AG04450 (cell line): ENCODE results near the gene EPB41. TPM values are rescaled to one million over a fixed set of nuclear protein-coding genes. Genes with fewer than 3 reads are reported as not detected.

Experiments
- CTCF ChIA-PET: fragments of 300-600, 350-600 bp; formaldehyde crosslinking; extraction: SDS; loops from one replicate; lab custom pipeline; 2022; ENCODE audit warnings: antibody characterized with exemption, inconsistent platforms; lab: Charles Lee
- POLR2A ChIA-PET: fragments of 350-600 bp; formaldehyde crosslinking; extraction: SDS; loops from one replicate; lab custom pipeline; 2021; ENCODE audit warnings: antibody characterized with exemption, inconsistent platforms; lab: Yijun Ruan, JAX
- DNase-seq: peaks from one replicate; pipeline ENCODE4 v3.0.0-alpha.2; 2011; ENCODE audit warnings: low read depth, low spot score
- H3K27ac ChIP-seq: one replicate; pipeline ENCODE4 v1.5.1; 2012; ENCODE audit warnings: low read depth, low read length, control low read depth
- H3K27me3 ChIP-seq: one replicate; pipeline ENCODE4 v1.6.0; 2012; ENCODE audit warnings: low read length; ENCODE audit not compliant: control insufficient read depth, insufficient read depth
- H3K4me3 ChIP-seq: 2 replicates; pipeline ENCODE4 v1.5.1; 2011; ENCODE audit warnings: mild to moderate bottlenecking, low read depth, low read length, control low read depth
- H3K9me3 ChIP-seq: 2 replicates; pipeline ENCODE4 v1.5.1; 2012; ENCODE audit warnings: low read length; ENCODE audit not compliant: control insufficient read depth, insufficient read depth
- CTCF ChIP-seq: IDR thresholded peaks from 2 replicates; pipeline ENCODE4 v1.5.1; 2011; ENCODE audit warnings: low read depth, low read length, control low read depth, inconsistent platforms
- polyA plus RNA-seq: library from polyadenylated mRNA; depleted of rRNA; stranded (reverse); fragments of >200 nt; gene quantifications from 2 replicates; pipeline ENCODE4 v1.2.3, GENCODE V29; 2011

Gene EPB41
- polyA plus RNA-seq, 1 experiment, result 7.8 TPM

DNA sequence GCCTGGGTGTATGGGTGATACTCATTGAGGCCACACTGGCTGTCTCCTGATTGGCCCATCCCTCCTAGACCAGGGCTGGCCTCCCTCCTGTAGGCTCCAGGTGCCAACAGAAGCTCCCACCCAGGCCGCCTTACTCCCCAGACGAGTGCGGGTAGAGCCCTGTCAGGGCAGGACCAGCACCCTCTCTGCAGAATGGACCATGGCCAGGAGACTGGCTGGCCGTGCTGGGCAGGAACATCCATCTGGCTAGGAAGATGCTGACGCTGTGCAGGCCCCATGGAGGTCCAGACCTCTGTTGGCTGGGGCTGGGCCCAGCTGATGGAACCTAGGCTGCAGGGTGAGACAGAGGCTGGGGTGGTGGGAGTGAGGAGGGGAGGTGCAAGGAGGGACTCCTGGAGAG is 25.0 kb upstream of the EPB41 start:
- Histone ChIP-seq H3K27me3 (peaks cover 11% of the 10 kb centered on the region), H3K9me3 (no peaks in the 10 kb centered on the region; the same call in 1 of the 2 replicates), H3K4me3 (no peak overlapping the region), H3K27ac (no peak overlapping the region)
- POLR2A ChIA-PET, result no interaction called here
- no peak for DNase-seq
- CTCF ChIA-PET, result interaction anchor here (1.1 kb wide), 1 partner anchor 146 kb away, joined by 4 read pairs; no protein-coding TSS in a partner anchor
- TF ChIP-seq CTCF, result no peak

- DNase-seq, result no peak
- H3K27ac ChIP-seq, result no peak overlapping the region
- TF ChIP-seq CTCF, result no peak
- H3K9me3 ChIP-seq, result no peaks in the 10 kb centered on the region; the same call in 1 of the 2 replicates
- ChIA-PET CTCF (interaction anchor here (0.9 to 5.2 kb wide), 4 partner anchors 13 to 312 kb away, joined by 3 to 53 read pairs (median 4); partner anchors contain the start of gene SRSF4), POLR2A (no interaction called here)
- H3K27me3 ChIP-seq, result peaks cover 11% of the 10 kb centered on the region
- H3K4me3 ChIP-seq, result no peak overlapping the region
These were observed 23.9 kb upstream of the EPB41 start for GRCh38 chr1:28890435-28890834.

- no peak overlapping the region for H3K4me3 ChIP-seq
- peaks cover 11% of the 10 kb centered on the region for H3K27me3 ChIP-seq
- H3K9me3 ChIP-seq, result no peaks in the 10 kb centered on the region; the same call in 1 of the 2 replicates
- DNase-seq, result no peak
- no peak overlapping the region for H3K27ac ChIP-seq
- ChIA-PET CTCF (interaction anchor here (0.6 to 5.2 kb wide), 6 partner anchors 9 to 312 kb away, joined by 3 to 53 read pairs (median 4); partner anchors contain the start of genes SRSF4 and TAF12), POLR2A (no interaction called here)
- no peak for TF ChIP-seq CTCF
These were observed 23.5 kb upstream of the EPB41 start for GRCh38 chr1:28890836-28891235.

GRCh38 chr1:28891256-28891655 is 23.1 kb upstream of the EPB41 start:
- ChIA-PET CTCF (interaction anchor here (0.6 to 5.2 kb wide), 7 partner anchors 9 to 325 kb away, joined by 3 to 53 read pairs (median 4); partner anchors contain the start of genes SRSF4 and TAF12), POLR2A (interaction anchor here (0.6 kb wide), 1 partner anchor 1845 kb away, joined by 10 read pairs; no protein-coding TSS in a partner anchor)

More at GRCh38 chr1:28891256-28891655, 23.1 kb upstream of the EPB41 start:
- H3K27me3 ChIP-seq, result peaks cover 11% of the 10 kb centered on the region
- no peak overlapping the region for H3K4me3 ChIP-seq
- no peak for TF ChIP-seq CTCF
- no peak overlapping the region for H3K27ac ChIP-seq
- no peaks in the 10 kb centered on the region; the same call in 1 of the 2 replicates for H3K9me3 ChIP-seq
- no peak for DNase-seq
